Ishikawa (cell line): Measurements from ENCODE around the gene SMARCD3.

Experiments used
- CEBPB ChIP-seq: IDR thresholded peaks from 2 replicates; pipeline ENCODE4 v1.6.1; 2012
- CREB1 ChIP-seq: IDR thresholded peaks from 2 replicates; pipeline ENCODE4 v1.6.1; 2012; ENCODE audit warnings: low read depth
- EP300 ChIP-seq: IDR thresholded peaks from 2 replicates; pipeline ENCODE4 v1.6.1; 2012; ENCODE audit warnings: borderline replicate concordance
- RAD21 ChIP-seq: IDR thresholded peaks from 2 replicates; pipeline ENCODE4 v1.6.1; 2012; ENCODE audit warnings: low read depth
- TAF1 ChIP-seq: IDR thresholded peaks from 2 replicates; pipeline ENCODE4 v1.6.1; 2012; ENCODE audit warnings: low read depth, mild to moderate bottlenecking
- TCF12 ChIP-seq: IDR thresholded peaks from 2 replicates; pipeline ENCODE4 v1.6.1; 2012; ENCODE audit warnings: low read depth
- USF1 ChIP-seq: IDR thresholded peaks from 2 replicates; pipeline ENCODE4 v1.6.1; 2012
- YY1 ChIP-seq: IDR thresholded peaks from 2 replicates; pipeline ENCODE4 v1.6.1; 2012; ENCODE audit warnings: low read depth
- ZBTB7A ChIP-seq: IDR thresholded peaks from 2 replicates; pipeline ENCODE4 v1.6.1; 2012; ENCODE audit warnings: low read depth
- TF ChIP-seq, protein P1 (sequence below): IDR thresholded peaks from 2 replicates; pipeline ENCODE4 v1.6.1; 2012
- TF ChIP-seq, protein P2 (sequence below): IDR thresholded peaks from 2 replicates; pipeline ENCODE4 v1.6.1; 2012; ENCODE audit warnings: low read depth, mild to moderate bottlenecking

GRCh38 chr7:151251689-151252560 is 3.4 kb upstream of the SMARCD3 start:
- TF ChIP-seq TAF1 = no peak
- TF ChIP-seq RAD21 = no peak
- no peak for TF ChIP-seq TCF12
- no peak for TF ChIP-seq EP300
- TF ChIP-seq, protein P1, sequence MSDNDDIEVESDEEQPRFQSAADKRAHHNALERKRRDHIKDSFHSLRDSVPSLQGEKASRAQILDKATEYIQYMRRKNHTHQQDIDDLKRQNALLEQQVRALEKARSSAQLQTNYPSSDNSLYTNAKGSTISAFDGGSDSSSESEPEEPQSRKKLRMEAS = peak; percentile 28; the same call in 1 of the 2 replicates
- TF ChIP-seq, protein P2, sequence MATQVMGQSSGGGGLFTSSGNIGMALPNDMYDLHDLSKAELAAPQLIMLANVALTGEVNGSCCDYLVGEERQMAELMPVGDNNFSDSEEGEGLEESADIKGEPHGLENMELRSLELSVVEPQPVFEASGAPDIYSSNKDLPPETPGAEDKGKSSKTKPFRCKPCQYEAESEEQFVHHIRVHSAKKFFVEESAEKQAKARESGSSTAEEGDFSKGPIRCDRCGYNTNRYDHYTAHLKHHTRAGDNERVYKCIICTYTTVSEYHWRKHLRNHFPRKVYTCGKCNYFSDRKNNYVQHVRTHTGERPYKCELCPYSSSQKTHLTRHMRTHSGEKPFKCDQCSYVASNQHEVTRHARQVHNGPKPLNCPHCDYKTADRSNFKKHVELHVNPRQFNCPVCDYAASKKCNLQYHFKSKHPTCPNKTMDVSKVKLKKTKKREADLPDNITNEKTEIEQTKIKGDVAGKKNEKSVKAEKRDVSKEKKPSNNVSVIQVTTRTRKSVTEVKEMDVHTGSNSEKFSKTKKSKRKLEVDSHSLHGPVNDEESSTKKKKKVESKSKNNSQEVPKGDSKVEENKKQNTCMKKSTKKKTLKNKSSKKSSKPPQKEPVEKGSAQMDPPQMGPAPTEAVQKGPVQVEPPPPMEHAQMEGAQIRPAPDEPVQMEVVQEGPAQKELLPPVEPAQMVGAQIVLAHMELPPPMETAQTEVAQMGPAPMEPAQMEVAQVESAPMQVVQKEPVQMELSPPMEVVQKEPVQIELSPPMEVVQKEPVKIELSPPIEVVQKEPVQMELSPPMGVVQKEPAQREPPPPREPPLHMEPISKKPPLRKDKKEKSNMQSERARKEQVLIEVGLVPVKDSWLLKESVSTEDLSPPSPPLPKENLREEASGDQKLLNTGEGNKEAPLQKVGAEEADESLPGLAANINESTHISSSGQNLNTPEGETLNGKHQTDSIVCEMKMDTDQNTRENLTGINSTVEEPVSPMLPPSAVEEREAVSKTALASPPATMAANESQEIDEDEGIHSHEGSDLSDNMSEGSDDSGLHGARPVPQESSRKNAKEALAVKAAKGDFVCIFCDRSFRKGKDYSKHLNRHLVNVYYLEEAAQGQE = no peak
- 0 out of 2 replicates have a peak, but pooled peaks have one; percentile 61 for TF ChIP-seq ZBTB7A
- no peak for TF ChIP-seq CEBPB
- no peak for TF ChIP-seq YY1
- TF ChIP-seq USF1 = no peak
- TF ChIP-seq CREB1 = no peak
